Endothelial cell of umbilical vein (primary cell): ENCODE results near the gene RPS23. TPM values are rescaled to one million over a fixed set of nuclear protein-coding genes. Genes with fewer than 3 reads are reported as not detected.

Experiments
- BruUV-seq: library from RNA; stranded (reverse); fragments of 400-500 nt; replicated peaks from 2 replicates; lab custom pipeline; 2021; lab: Mats Ljungman, UMichigan
- CTCF ChIA-PET: fragments of 300-600, 350-600 bp; sonication (Branson Sonifier 250); formaldehyde crosslinking; loops from one replicate; lab custom pipeline; 2021; ENCODE audit warnings: antibody characterized with exemption, inconsistent platforms; lab: Charles Lee
- POLR2A ChIA-PET: fragments of 300-600, 350-600 bp; sonication (Branson Sonifier 250); formaldehyde crosslinking; loops from one replicate; lab custom pipeline; 2021; ENCODE audit warnings: antibody characterized with exemption, inconsistent platforms; lab: Charles Lee
- DNase-seq: peaks from one replicate; pipeline ENCODE4 v3.0.0-alpha.2; 2011; ENCODE audit warnings: low read depth, low spot score
- FAIRE-seq: peaks from 2 replicates; lab custom pipeline; 2011; peaks lifted over from hg19 to GRCh38; lab: Jason Lieb, UNC
- H2AFZ ChIP-seq: 2 replicates; pipeline ENCODE4 v1.6.0; 2012; ENCODE audit warnings: low read depth, low read length, control low read depth, inconsistent platforms
- H3K27ac ChIP-seq: 2 replicates; pipeline ENCODE4 v1.5.1; 2011; ENCODE audit warnings: low read depth, mild to moderate bottlenecking, control low read depth, low read length, moderate library complexity; ENCODE audit not compliant: insufficient read depth
- H3K27me3 ChIP-seq, 2 experiments: 2 replicates each; pipeline versions ENCODE4 v1.6.0 to v1.6.1; 2011; ENCODE audit warnings: low read length in 2 of 2, mixed read lengths in 1 of 2; ENCODE audit not compliant: control insufficient read depth in 2 of 2, insufficient read depth in 2 of 2
- H3K36me3 ChIP-seq, 2 experiments: 2 replicates in 1 of 2; 3 replicates in 1 of 2; pipeline ENCODE4 v1.5.1; 2011; ENCODE audit warnings: low read length in 2 of 2, mild to moderate bottlenecking in 1 of 2, moderate library complexity in 1 of 2; ENCODE audit not compliant: control insufficient read depth in 2 of 2, insufficient read depth in 2 of 2; ENCODE audit errors: extremely low read depth in 1 of 2
- H3K4me1 ChIP-seq: 3 replicates; pipeline ENCODE4 v1.5.1; 2011; ENCODE audit warnings: mild to moderate bottlenecking, low read length; ENCODE audit not compliant: control insufficient read depth, insufficient read depth; ENCODE audit errors: extremely low read depth
- H3K4me2 ChIP-seq: 2 replicates; pipeline ENCODE4 v1.6.1; 2011; ENCODE audit warnings: low read length, control low read depth, mixed read lengths; ENCODE audit not compliant: insufficient read depth
- H3K4me3 ChIP-seq, 3 experiments: fragments of 200-600 bp in 1 of 3; sonication (generic), shearing (Covaris generic) in 1 of 3; replicated peaks in 1 of 3; 2 replicates each; pipeline ENCODE4 v1.5.1; 2011 to 2016; ENCODE audit warnings: control low read depth in 3 of 3, low read length in 3 of 3, mild to moderate bottlenecking in 2 of 3, inconsistent platforms in 1 of 3, low read depth in 1 of 3, moderate library complexity in 1 of 3; ENCODE audit not compliant: insufficient read depth in 1 of 3
- H3K79me2 ChIP-seq: 2 replicates; pipeline ENCODE4 v1.6.0; 2012; ENCODE audit warnings: low read length, inconsistent platforms; ENCODE audit not compliant: control insufficient read depth, insufficient read depth
- H3K9ac ChIP-seq: replicated peaks from 2 replicates; pipeline ENCODE3; 2011; ENCODE audit warnings: low read length, control low read depth; ENCODE audit not compliant: insufficient read depth; ENCODE audit errors: extremely low read depth
- H3K9me1 ChIP-seq: replicated peaks from 3 replicates; pipeline ENCODE4 v1.6.0; 2011; ENCODE audit warnings: mild to moderate bottlenecking, low read length; ENCODE audit not compliant: control insufficient read depth, insufficient read depth; ENCODE audit errors: extremely low read depth
- H3K9me3 ChIP-seq: replicated peaks from 2 replicates; pipeline ENCODE4 v1.5.1; 2012; ENCODE audit warnings: low read length, inconsistent platforms; ENCODE audit not compliant: control insufficient read depth, insufficient read depth
- H4K20me1 ChIP-seq: replicated peaks from 2 replicates; pipeline ENCODE3; 2011; ENCODE audit warnings: mild to moderate bottlenecking, low read length; ENCODE audit not compliant: control insufficient read depth, insufficient read depth; ENCODE audit errors: extremely low read depth
- CTCF ChIP-seq, 2 donors: IDR thresholded peaks; 1 replicate in 1 of 2; 2 replicates in 1 of 2; pipeline ENCODE4 v1.5.1; 2011; ENCODE audit warnings: low read length in 2 of 2, mild to moderate bottlenecking in 2 of 2, moderate library complexity in 2 of 2, control low read depth in 1 of 2, inconsistent platforms in 1 of 2, low read depth in 1 of 2; ENCODE audit not compliant: insufficient read depth in 1 of 2; ENCODE audit errors: extremely low read depth in 1 of 2
- EZH2 ChIP-seq: IDR thresholded peaks from 2 replicates; pipeline ENCODE4 v1.6.1; 2012; ENCODE audit warnings: borderline replicate concordance, low read depth, mild to moderate bottlenecking, moderate library complexity, low read length, inconsistent platforms; ENCODE audit not compliant: severe bottlenecking
- FOS ChIP-seq: IDR thresholded peaks from 2 replicates; pipeline ENCODE4 v1.6.1; 2011; ENCODE audit warnings: mild to moderate bottlenecking, low read length, moderate library complexity, borderline replicate concordance; ENCODE audit not compliant: insufficient read depth
- GATA2 ChIP-seq: IDR thresholded peaks from 2 replicates; pipeline ENCODE4 v1.7.0; 2011; ENCODE audit warnings: low read depth, mild to moderate bottlenecking, moderate library complexity, mixed read lengths, low read length; ENCODE audit not compliant: insufficient read length, insufficient read depth
- JUN ChIP-seq: IDR thresholded peaks from 2 replicates; pipeline ENCODE4 v1.6.1; 2011; ENCODE audit warnings: borderline replicate concordance, low read depth; ENCODE audit not compliant: insufficient read length, insufficient read depth
- MYC ChIP-seq: IDR thresholded peaks from one replicate; pipeline ENCODE4 v1.6.1; 2011; ENCODE audit warnings: mild to moderate bottlenecking, low read depth, low read length
- POLR2A ChIP-seq: IDR thresholded peaks from 2 replicates; pipeline ENCODE4 v1.6.1; 2012; ENCODE audit warnings: low read depth, mild to moderate bottlenecking, control low read depth, low read length
- POLR2AphosphoS5 ChIP-seq: IDR thresholded peaks from 2 replicates; pipeline ENCODE4 v1.6.1; 2012; ENCODE audit warnings: low read depth, mild to moderate bottlenecking, control low read depth, low read length, moderate library complexity; ENCODE audit not compliant: insufficient read depth
- dilution Hi-C: fragments of 300-500 bp; cut with MboI; formaldehyde crosslinking; loops from one replicate; pipeline ENCODE4 v1.15.0; 2019; ENCODE audit warnings: low sequenced_read_pairs; ENCODE audit not compliant: extremely low pct_ligation_motif_present
- intact Hi-C: fragments of 100-400 bp; cut with micrococcal nuclease; formaldehyde crosslinking; loops from one replicate; pipeline ENCODE4 v1.10.0; 2022
- polyA plus RNA-seq, 4 experiments: library from polyadenylated mRNA; depleted of rRNA in 3 of 4; stranded (reverse) in 3 of 4; unstranded in 1 of 4; fragments of >200 nt; gene quantifications; 2 replicates each; pipeline versions ENCODE4 v1.2.1 to v1.2.3, GENCODE V29; 2011 to 2012; ENCODE audit warnings: missing spikeins in 1 of 4
- total RNA-seq: library from RNA; stranded (reverse); gene quantifications from 2 replicates; pipeline ENCODE4 v1.2.3, GENCODE V29; 2021
- TF ChIP-seq, protein P1 (sequence below): IDR thresholded peaks from 2 replicates; pipeline ENCODE4 v1.6.1; 2011; ENCODE audit not compliant: insufficient read depth, insufficient read length

Gene RPS23
- total and polyA plus RNA-seq, 2 donors (not counting 3 experiments of a cell fraction or from before 2014, with no cell fraction given) = 2,037 to 3,265 TPM

- dilution Hi-C loops (no loop called here), intact Hi-C loops (no loop called here)
- POLR2A ChIA-PET = no interaction called here
- Histone ChIP-seq H3K79me2 (no peaks in the 10 kb centered on the region), H3K9me3 (no peaks in the 10 kb centered on the region), H3K36me3 (no peaks in the 10 kb centered on the region), H4K20me1 (no peaks in the 10 kb centered on the region), H3K9ac (no peak overlapping the region), H3K9me1 (no peaks in the 10 kb centered on the region), H2AFZ (no peak overlapping the region), H3K4me2 (no peak overlapping the region), H3K4me3 (no peak overlapping the region), H3K27me3 (peaks cover 10 to 19% of the 10 kb centered on the region in 2 experiments), H3K4me1 (no peaks in the 10 kb centered on the region), H3K27ac (no peak overlapping the region)
- DNase-seq (no peak), FAIRE-seq (no peak)
- TF ChIP-seq JUN (no peak), POLR2AphosphoS5 (no peak), EZH2 (no peak), GATA2 (no peak), FOS (no peak), CTCF (IDR thresholded peaks at IDR 0.05; ENCODE audit: extremely low read depth in 1 of 2, insufficient read depth in 1 of 2, low read depth in 1 of 2, low read length in 2 of 2) (no peak), POLR2A (no peak), MYC (no peak)
- TF ChIP-seq, protein P1, sequence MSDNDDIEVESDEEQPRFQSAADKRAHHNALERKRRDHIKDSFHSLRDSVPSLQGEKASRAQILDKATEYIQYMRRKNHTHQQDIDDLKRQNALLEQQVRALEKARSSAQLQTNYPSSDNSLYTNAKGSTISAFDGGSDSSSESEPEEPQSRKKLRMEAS = no peak
- BruUV-seq = no TSS peak
- CTCF ChIA-PET = no interaction called here
Observed at GRCh38 chr5:82327941-82328340, 49.8 kb upstream of the RPS23 start.
